K562 (cell line): ENCODE results near the gene CDH12. TPM values are rescaled to one million over a fixed set of nuclear protein-coding genes. Genes with fewer than 3 reads are reported as not detected.

Experiments used
- ATAC-seq: fragments of 200-7000 bp; cut with Tn5 transposase; 3 replicates; pipeline ENCODE4 v1.9.1; 2020; ENCODE audit warnings: moderate library complexity
- BruUV-seq: library from RNA; stranded (reverse); fragments of 400-500 nt; replicated peaks from 2 replicates; lab custom pipeline; 2021; lab: Mats Ljungman, UMichigan
- CTCF ChIA-PET: fragments of 300-600 bp; formaldehyde crosslinking; extraction: SDS; loops from one replicate; lab custom pipeline; 2021; ENCODE audit warnings: low intra/inter-chr PET ratio; lab: Yijun Ruan, JAX
- POLR2A ChIA-PET: fragments of 300-600, 350-650 bp; sonication (Branson Sonifier 250); formaldehyde crosslinking; extraction: SDS; loops from one replicate; lab custom pipeline; 2021; ENCODE audit warnings: antibody characterized with exemption, inconsistent platforms; lab: Yijun Ruan, JAX
- DNase-seq, 4 experiments: peaks; one replicate each; pipeline versions ENCODE4 v3.0.0 to v3.0.0-alpha.2; 2011 to 2018; ENCODE audit warnings: low spot score in 3 of 4, mixed read lengths in 3 of 4; ENCODE audit errors: extremely low read depth in 1 of 4
- FAIRE-seq: peaks from 2 replicates; lab custom pipeline; 2011; peaks lifted over from hg19 to GRCh38; lab: Jason Lieb, UNC
- H2AFZ ChIP-seq: 2 replicates; pipeline ENCODE4 v1.6.0; 2011; ENCODE audit warnings: low read depth, low read length, control low read depth, inconsistent platforms
- H3K27ac ChIP-seq: fragments of 200-600 bp; 3 replicates; pipeline ENCODE4 v1.8.0; 2011; ENCODE audit warnings: low read depth, mild to moderate bottlenecking, control low read depth, inconsistent platforms, low read length, moderate library complexity, mixed read lengths; ENCODE audit errors: extremely low read depth
- H3K27me3 ChIP-seq, 2 experiments: fragments of 300-600 bp in 1 of 2; 2 replicates in 1 of 2; 3 replicates in 1 of 2; pipeline versions ENCODE4 v1.6.0 to v1.8.0; 2011; ENCODE audit warnings: inconsistent platforms in 2 of 2, low read length in 2 of 2, mild to moderate bottlenecking in 1 of 2, mixed read lengths in 1 of 2, moderate library complexity in 1 of 2; ENCODE audit not compliant: control insufficient read depth in 2 of 2, insufficient read depth in 2 of 2
- H3K36me3 ChIP-seq: fragments of 300-600 bp; 3 replicates; pipeline ENCODE4 v1.8.0; 2011; ENCODE audit warnings: mild to moderate bottlenecking, low read length, inconsistent platforms; ENCODE audit not compliant: control insufficient read depth, insufficient read depth
- H3K4me1 ChIP-seq, 2 experiments: fragments of 200-600 bp in 1 of 2; replicated peaks in 1 of 2; 2 replicates in 1 of 2; 3 replicates in 1 of 2; pipeline versions ENCODE4 v1.5.1 to v1.8.0; 2011; ENCODE audit warnings: inconsistent platforms in 2 of 2, low read length in 2 of 2, mild to moderate bottlenecking in 1 of 2, mixed read lengths in 1 of 2, moderate library complexity in 1 of 2; ENCODE audit not compliant: control insufficient read depth in 2 of 2, insufficient read depth in 2 of 2
- H3K4me2 ChIP-seq: 2 replicates; pipeline ENCODE4 v1.6.1; 2011; ENCODE audit warnings: low read length, control low read depth, inconsistent platforms, mixed read lengths; ENCODE audit not compliant: insufficient read depth
- H3K4me3 ChIP-seq: fragments of 200-600 bp; sonication (generic), shearing (Covaris generic); 2 replicates; pipeline ENCODE4 v1.5.1; 2016; ENCODE audit warnings: control low read depth, inconsistent platforms
- H3K79me2 ChIP-seq: fragments of 200-600 bp; 3 replicates; pipeline ENCODE4 v1.8.0; 2011; ENCODE audit warnings: low read length, inconsistent platforms; ENCODE audit not compliant: control insufficient read depth, insufficient read depth
- H3K9ac ChIP-seq, 2 experiments: 2 replicates each; pipeline versions ENCODE4 v1.6.0 to v1.6.1; 2011; ENCODE audit warnings: low read depth in 2 of 2, low read length in 2 of 2, control low read depth in 1 of 2, inconsistent platforms in 1 of 2, mild to moderate bottlenecking in 1 of 2, mixed read lengths in 1 of 2; ENCODE audit not compliant: insufficient read depth in 1 of 2
- H3K9me1 ChIP-seq: one replicate; pipeline ENCODE4 v1.6.0; 2011; ENCODE audit warnings: inconsistent platforms, mild to moderate bottlenecking, low read length, moderate library complexity; ENCODE audit not compliant: control insufficient read depth, insufficient read depth
- H3K9me3 ChIP-seq: replicated peaks from 2 replicates; pipeline ENCODE4 v1.5.1; 2011; ENCODE audit warnings: low read depth, low read length, inconsistent platforms; ENCODE audit not compliant: control insufficient read depth, insufficient read depth
- H4K20me1 ChIP-seq: replicated peaks from 2 replicates; pipeline ENCODE4 v1.6.1; 2011; ENCODE audit warnings: low read length, inconsistent platforms, mixed read lengths; ENCODE audit not compliant: control insufficient read depth, insufficient read depth
- CCNT2 ChIP-seq: IDR thresholded peaks from 2 replicates; pipeline ENCODE4 v1.6.1; 2011; ENCODE audit warnings: borderline replicate concordance, low read depth, mild to moderate bottlenecking, moderate library complexity, mixed read lengths, low read length; ENCODE audit not compliant: insufficient read length; ENCODE audit errors: extremely low read depth
- MCM7 ChIP-seq, 2 experiments: fragments of 450-650 bp; IDR thresholded peaks; 2 replicates each; pipeline ENCODE4 v1.6.1; 2016 to 2018
- NUFIP1 ChIP-seq: fragments of 450-650 bp; IDR thresholded peaks from 2 replicates; pipeline ENCODE4 v1.6.1; 2018; ENCODE audit not compliant: partially characterized antibody
- PCBP2 ChIP-seq: fragments of 200-400 bp; formaldehyde crosslinking; IDR thresholded peaks from 2 replicates; pipeline ENCODE4 v1.6.1; 2018; ENCODE audit warnings: low read length, low read depth, mild to moderate bottlenecking, moderate library complexity; ENCODE audit not compliant: poor library complexity, severe bottlenecking
- U2AF1 ChIP-seq: fragments of 200-400 bp; formaldehyde crosslinking; optimal IDR thresholded peaks from 2 replicates; pipeline ENCODE3; 2017; ENCODE audit warnings: mild to moderate bottlenecking, low read depth, low read length, moderate library complexity
- ZBTB40 ChIP-seq, 2 experiments: fragments of 450-650 bp in 1 of 2; sonication (generic) in 1 of 2; formaldehyde crosslinking in 1 of 2; IDR thresholded peaks; 2 replicates each; pipeline versions ENCODE4 v1.7.1 to v1.9.0; 2016 to 2022; ENCODE audit warnings: inconsistent platforms in 1 of 2, mild to moderate bottlenecking in 1 of 2, missing genetic modification reagents in 1 of 2
- ZC3H11A ChIP-seq: IDR thresholded peaks from 2 replicates; pipeline ENCODE4 v1.6.1; 2012; ENCODE audit warnings: low read depth, low read length, improper control_type of control experiment
- WGBS: fragments of 100-300 bp; shearing (Covaris generic); methylation state at CpG from one replicate; pipeline ENCODE4 v1.1.6; 2016; ENCODE audit warnings: low coverage, mixed read lengths; ENCODE audit not compliant: insufficient coverage; ENCODE audit errors: missing lambda C conversion rate; 5-methylcytosine and 5-hydroxymethylcytosine counted together
- in situ Hi-C: fragments of 300-500 bp; cut with MboI; formaldehyde crosslinking; loops from 4 replicates; pipeline ENCODE4 v1.15.0; 2018; ENCODE audit warnings: inconsistent platforms, mixed read lengths
- intact Hi-C: fragments of 100-400 bp; cut with micrococcal nuclease; formaldehyde crosslinking; loops from 2 replicates; pipeline ENCODE4 v1.14.2; 2022
- polyA plus RNA-seq, 8 experiments: library from polyadenylated mRNA; depleted of rRNA in 4 of 8; stranded (reverse) in 5 of 8; unstranded in 3 of 8; fragments of >200 nt; fragmentation: Nextera tagmentation in 2 of 8; fragmentation: Illumina TruSeq in 1 of 8; extraction: Ambion mirVana in 2 of 8; extraction: Trizol in 1 of 8; gene quantifications; 2 replicates each; pipeline versions ENCODE4 v1.2.1 to v1.2.3, GENCODE V29; 2011 to 2014; ENCODE audit warnings: inconsistent platforms in 1 of 8, missing spikeins in 1 of 8
- total RNA-seq, 7 experiments: library from RNA; depleted of rRNA in 6 of 7; stranded (reverse); fragments of >200 nt in 6 of 7; fragmentation: Illumina TruSeq in 2 of 7; extraction: Trizol in 2 of 7; gene quantifications; 2 replicates each; pipeline versions ENCODE4 v1.2.1 to v1.2.3, GENCODE V29; 2011 to 2021; ENCODE audit warnings: low replicate concordance in 1 of 7

The CDH12 gene
- total and polyA plus RNA-seq, 9 of the 15 experiments (the other 6 are each of a cell fraction or from before 2014, with no cell fraction given), result 0.03 to 1.7 (median 0.37) TPM

DNA sequence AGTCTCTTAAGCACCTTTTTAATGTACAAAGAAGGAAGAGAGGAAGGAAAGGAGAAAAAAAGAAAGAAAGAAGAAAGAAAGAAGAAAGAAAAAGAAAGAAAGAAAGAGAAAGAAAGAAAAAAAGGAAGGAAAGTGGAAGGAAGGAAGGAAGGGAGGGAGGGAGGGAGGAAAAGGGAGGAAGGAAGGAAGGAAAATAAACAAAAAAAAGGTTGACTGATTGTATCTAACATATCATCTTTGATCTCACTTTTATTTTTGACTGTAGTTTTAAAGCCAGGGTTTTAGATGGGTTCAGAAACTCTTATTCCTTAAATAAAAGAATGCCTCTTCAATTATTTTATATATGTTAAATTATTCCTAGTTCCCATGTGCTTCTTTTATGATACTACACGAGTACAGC, 794.5 kb downstream of the CDH12 start:
- POLR2A ChIA-PET, result no interaction called here
- Histone ChIP-seq H3K27me3 (no peaks in the 10 kb centered on the region), H3K27ac (no peak overlapping the region), H3K9ac (no peak overlapping the region), H3K9me1 (no peaks in the 10 kb centered on the region), H3K9me3 (no peaks in the 10 kb centered on the region), H3K4me1 (no peaks in the 10 kb centered on the region), H3K79me2 (no peaks in the 10 kb centered on the region), H3K4me2 (no peak overlapping the region), H4K20me1 (no peaks in the 10 kb centered on the region), H3K4me3 (no peak overlapping the region), H3K36me3 (no peaks in the 10 kb centered on the region), H2AFZ (no peak overlapping the region)
- no peak for FAIRE-seq
- intact Hi-C loops (no loop called here), in situ Hi-C loops (no loop called here)
- no peak for DNase-seq
- no peak for ATAC-seq
- TF ChIP-seq U2AF1 (peak; percentile 47), PCBP2 (peak; percentile 87), CCNT2 (no peak)
- no TSS peak for BruUV-seq
- CTCF ChIA-PET, result no interaction called here
- 0% methylated on average over 1 of the region's 1 CpG for WGBS

DNA sequence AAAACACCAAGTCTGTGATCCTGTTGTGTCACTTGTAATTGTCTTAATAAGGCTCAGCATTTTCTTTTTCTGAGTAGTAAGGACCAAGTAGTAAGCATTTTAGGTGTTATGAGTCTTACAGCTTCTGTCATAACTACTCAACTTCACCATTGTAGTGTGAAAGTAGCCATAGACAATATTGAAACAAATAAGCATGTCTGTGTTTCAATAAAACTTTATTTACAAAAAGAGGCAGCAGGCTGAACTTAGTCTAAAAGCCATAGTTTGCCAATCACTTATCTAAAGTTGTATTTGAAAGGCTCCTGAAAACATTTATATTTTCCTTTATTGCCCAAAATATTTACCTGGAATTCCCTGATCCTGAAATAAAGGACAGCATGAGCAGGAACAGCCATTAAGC, 796.1 kb downstream of the CDH12 start:
- no peaks in the 10 kb centered on the region for H3K79me2 ChIP-seq
- H3K36me3 ChIP-seq, result no peaks in the 10 kb centered on the region
- TF ChIP-seq ZBTB40 (IDR thresholded peaks at IDR 0.05) (peak; percentile 58), ZBTB40 (CRISPR knock-in tag; IDR thresholded peaks at IDR 0.05) (no peak), ZC3H11A (no peak), MCM7 (IDR thresholded peaks at IDR 0.05) (no peak), NUFIP1 (no peak)
- BruUV-seq, result no TSS peak
- ChIA-PET CTCF (no interaction called here), POLR2A (no interaction called here)
- in situ Hi-C loops (no loop called here), intact Hi-C loops (no loop called here)
- H3K4me1 ChIP-seq, result no peaks in the 10 kb centered on the region
- no peaks in the 10 kb centered on the region for H3K9me1 ChIP-seq
- ATAC-seq, result no peak
- no peak overlapping the region for H3K4me2 ChIP-seq
- H3K4me3 ChIP-seq, result no peak overlapping the region
- DNase-seq, result no peak
- no peaks in the 10 kb centered on the region for H3K27me3 ChIP-seq
- H3K9ac ChIP-seq, result no peak overlapping the region
- H3K27ac ChIP-seq, result no peak overlapping the region
- H3K9me3 ChIP-seq, result no peaks in the 10 kb centered on the region
- H2AFZ ChIP-seq, result no peak overlapping the region
- H4K20me1 ChIP-seq, result no peaks in the 10 kb centered on the region
- no peak for FAIRE-seq
